ENCODE data around the gene MCU. TPM values are rescaled to one million over a fixed set of nuclear protein-coding genes. Genes with fewer than 3 reads are reported as not detected.

The MCU gene
- total RNA-seq, 4 donors from 2014 or later, result 25.1 to 82.4 (median 65.1) TPM

- H3K4me3 ChIP-seq, result no peak overlapping the region
- H3K36me3 ChIP-seq, result peaks cover 0 to 26% (median 11%) of the 10 kb centered on the region in 4 donors
- 90 to 95% methylated on average over 2 of the region's 2 CpGs for WGBS, 2 donors (ENCODE audit: low coverage in 1 of 2)
- no peaks in the 10 kb centered on the region for H3K4me1 ChIP-seq
- intact Hi-C loops (cut with DNase I; ENCODE audit: low total_unique reads) (no loop called here), in situ Hi-C loops (cut with MboI; ENCODE audit: low pct_ligation_motif_present in 1 of 4, low pct_unique_long_range_greater_than_20kb in 1 of 4, low sequenced_read_pairs in 3 of 4) (no loop called here)
- H3K9me3 ChIP-seq, result no peaks in the 10 kb centered on the region
- DNase-seq, result no peak
- TF ChIP-seq CTCF (IDR thresholded peaks at IDR 0.05), result no peak
- TF ChIP-seq EP300 (IDR thresholded peaks at IDR 0.05; ENCODE audit: low read depth), result no peak
- TF ChIP-seq POLR2A (IDR thresholded peaks at IDR 0.05), result no peak
- TF ChIP-seq POLR2AphosphoS5 (IDR thresholded peaks at IDR 0.05), result no peak
- H3K27me3 ChIP-seq, result no peaks in the 10 kb centered on the region
- H3K27ac ChIP-seq, result no peak overlapping the region
Observed at GRCh38 chr10:72862957-72863356, 171.0 kb downstream of the MCU start.

- Histone ChIP-seq H3K9me3 (no peaks in the 10 kb centered on the region), H3K27ac (no peak overlapping the region), H3K36me3 (peaks cover 0 to 24% (median 4%) of the 10 kb centered on the region in 4 donors), H3K4me3 (no peak overlapping the region), H3K27me3 (no peaks in the 10 kb centered on the region), H3K4me1 (no peaks in the 10 kb centered on the region)
- WGBS, 2 donors (ENCODE audit: low coverage in 1 of 2), result 33 to 77% methylated on average over 1 to 3 of the region's 3 CpGs
- no peak for DNase-seq
- no peak for TF ChIP-seq POLR2AphosphoS5 (IDR thresholded peaks at IDR 0.05)
- TF ChIP-seq CTCF (IDR thresholded peaks at IDR 0.05), result peak; percentile 20 to 40 (median 34)
- in situ Hi-C loops (cut with MboI; ENCODE audit: low pct_ligation_motif_present in 1 of 4, low pct_unique_long_range_greater_than_20kb in 1 of 4, low sequenced_read_pairs in 3 of 4), result no loop called here
- intact Hi-C loops (cut with DNase I; ENCODE audit: low total_unique reads), result no loop called here
Observed at GRCh38 chr10:72875250-72876055, 183.5 kb downstream of the MCU start.

GRCh38 chr10:72879245-72879644, 187.3 kb downstream of the MCU start:
- H3K4me3 ChIP-seq, result no peak overlapping the region
- DNase-seq, result no peak
- H3K4me1 ChIP-seq, result no peaks in the 10 kb centered on the region
- H3K36me3 ChIP-seq, result peaks cover 0 to 19% (median 4%) of the 10 kb centered on the region in 4 donors
- in situ Hi-C loops (cut with MboI; ENCODE audit: low pct_ligation_motif_present in 1 of 4, low pct_unique_long_range_greater_than_20kb in 1 of 4, low sequenced_read_pairs in 3 of 4), result no loop called here
- TF ChIP-seq POLR2AphosphoS5 (IDR thresholded peaks at IDR 0.05) (no peak), POLR2A (IDR thresholded peaks at IDR 0.05) (no peak), EP300 (IDR thresholded peaks at IDR 0.05; ENCODE audit: low read depth) (no peak), CTCF (IDR thresholded peaks at IDR 0.05) (no peak)
- intact Hi-C loops (cut with DNase I; ENCODE audit: low total_unique reads), result no loop called here
- H3K9me3 ChIP-seq, result no peaks in the 10 kb centered on the region
- WGBS, 2 donors (ENCODE audit: low coverage in 1 of 2), result 93 to 95% methylated on average over 2 of the region's 2 CpGs
- no peak overlapping the region for H3K27ac ChIP-seq
- no peaks in the 10 kb centered on the region for H3K27me3 ChIP-seq

GRCh38 chr10:72881291-72881690, 189.3 kb downstream of the MCU start:
- Histone ChIP-seq H3K4me3 (no peak overlapping the region), H3K4me1 (no peaks in the 10 kb centered on the region), H3K27ac (no peak overlapping the region), H3K27me3 (no peaks in the 10 kb centered on the region), H3K9me3 (no peaks in the 10 kb centered on the region), H3K36me3 (peaks cover 0 to 25% (median 12%) of the 10 kb centered on the region in 4 donors)
- TF ChIP-seq POLR2AphosphoS5 (IDR thresholded peaks at IDR 0.05), result no peak
- no peak for TF ChIP-seq CTCF (IDR thresholded peaks at IDR 0.05)
- no peak for TF ChIP-seq POLR2A (IDR thresholded peaks at IDR 0.05)
- TF ChIP-seq EP300 (IDR thresholded peaks at IDR 0.05; ENCODE audit: low read depth), result no peak
- intact Hi-C loops (cut with DNase I; ENCODE audit: low total_unique reads), result no loop called here
- in situ Hi-C loops (cut with MboI; ENCODE audit: low pct_ligation_motif_present in 1 of 4, low pct_unique_long_range_greater_than_20kb in 1 of 4, low sequenced_read_pairs in 3 of 4), result no loop called here
- no peak for DNase-seq
- 95 to 99% methylated on average over 2 of the region's 2 CpGs for WGBS, 2 donors (ENCODE audit: low coverage in 1 of 2)
